ENCODE measurements around the gene HMCN1. TPM values are rescaled to one million over a fixed set of nuclear protein-coding genes. Genes with fewer than 3 reads are reported as not detected.

HMCN1 gene
- total and polyA plus RNA-seq, 2 donors (not counting 1 experiment from before 2014, with no cell fraction given): 6.8 to 21.0 TPM

DNA sequence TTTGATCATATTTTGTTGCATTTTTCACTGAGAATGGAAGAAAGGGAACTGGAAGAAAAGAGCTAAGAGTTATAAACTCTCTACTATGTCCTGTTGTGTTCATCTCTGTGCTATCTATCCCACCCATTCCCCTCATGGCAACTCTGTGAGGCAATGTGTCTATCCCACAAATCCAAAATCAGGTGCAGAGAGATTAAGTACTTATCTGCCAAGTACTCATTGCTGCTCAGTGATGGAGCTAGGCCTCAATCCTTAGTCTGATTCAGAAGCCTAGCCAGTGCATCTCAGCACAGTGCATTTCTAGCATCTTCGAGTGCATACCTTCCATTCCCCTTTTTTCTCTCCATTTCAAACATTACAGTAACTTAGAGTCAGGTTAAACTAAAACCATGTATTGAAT is 370.3 kb downstream of the HMCN1 start:
- H3K36me3 ChIP-seq (ENCODE audit: control insufficient read depth, insufficient read depth, low read length): no peaks in the 10 kb centered on the region
- H3K9ac ChIP-seq (ENCODE audit: insufficient read depth, low read length): no peak overlapping the region
- no peaks in the 10 kb centered on the region for H4K20me1 ChIP-seq (ENCODE audit: control insufficient read depth, extremely low read depth, insufficient read depth, low read length)
- no peaks in the 10 kb centered on the region for H3K27me3 ChIP-seq (ENCODE audit: control insufficient read depth, insufficient read depth, low read length)
- no peaks in the 10 kb centered on the region for H3K9me3 ChIP-seq (ENCODE audit: control insufficient read depth, insufficient read depth, low read depth, low read length)
- peaks cover 3% of the 10 kb centered on the region for H3K4me1 ChIP-seq (ENCODE audit: control insufficient read depth, extremely low read depth, insufficient read depth, low read length)
- H3K79me2 ChIP-seq (ENCODE audit: control insufficient read depth, insufficient read depth, low read length): no peaks in the 10 kb centered on the region
- H3K27ac ChIP-seq (ENCODE audit: insufficient read depth, low read length): no peak overlapping the region
- TF ChIP-seq, protein P1, sequence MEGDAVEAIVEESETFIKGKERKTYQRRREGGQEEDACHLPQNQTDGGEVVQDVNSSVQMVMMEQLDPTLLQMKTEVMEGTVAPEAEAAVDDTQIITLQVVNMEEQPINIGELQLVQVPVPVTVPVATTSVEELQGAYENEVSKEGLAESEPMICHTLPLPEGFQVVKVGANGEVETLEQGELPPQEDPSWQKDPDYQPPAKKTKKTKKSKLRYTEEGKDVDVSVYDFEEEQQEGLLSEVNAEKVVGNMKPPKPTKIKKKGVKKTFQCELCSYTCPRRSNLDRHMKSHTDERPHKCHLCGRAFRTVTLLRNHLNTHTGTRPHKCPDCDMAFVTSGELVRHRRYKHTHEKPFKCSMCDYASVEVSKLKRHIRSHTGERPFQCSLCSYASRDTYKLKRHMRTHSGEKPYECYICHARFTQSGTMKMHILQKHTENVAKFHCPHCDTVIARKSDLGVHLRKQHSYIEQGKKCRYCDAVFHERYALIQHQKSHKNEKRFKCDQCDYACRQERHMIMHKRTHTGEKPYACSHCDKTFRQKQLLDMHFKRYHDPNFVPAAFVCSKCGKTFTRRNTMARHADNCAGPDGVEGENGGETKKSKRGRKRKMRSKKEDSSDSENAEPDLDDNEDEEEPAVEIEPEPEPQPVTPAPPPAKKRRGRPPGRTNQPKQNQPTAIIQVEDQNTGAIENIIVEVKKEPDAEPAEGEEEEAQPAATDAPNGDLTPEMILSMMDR (conservative IDR thresholded peaks at IDR 0.05 in 1 of 2, IDR thresholded peaks at IDR 0.05 in 1 of 2; ENCODE audit: low read depth in 1 of 2, low read length in 2 of 2): no peak
- no peak for TF ChIP-seq EZH2 (IDR thresholded peaks at IDR 0.05; ENCODE audit: low read length, missing control alignments)
- DNase-seq (ENCODE audit: low read depth in 2 of 2): no peak
- H3K4me3 ChIP-seq (replicated peaks in 1 of 4; ENCODE audit: control extremely low read depth in 1 of 4, insufficient read depth in 1 of 4, low read depth in 3 of 4, low read length in 4 of 4): no peak overlapping the region
- no peak overlapping the region for H2AFZ ChIP-seq (ENCODE audit: low read length)
- no peak overlapping the region for H3K4me2 ChIP-seq (ENCODE audit: extremely low read depth, insufficient read depth, low read length)

DNA sequence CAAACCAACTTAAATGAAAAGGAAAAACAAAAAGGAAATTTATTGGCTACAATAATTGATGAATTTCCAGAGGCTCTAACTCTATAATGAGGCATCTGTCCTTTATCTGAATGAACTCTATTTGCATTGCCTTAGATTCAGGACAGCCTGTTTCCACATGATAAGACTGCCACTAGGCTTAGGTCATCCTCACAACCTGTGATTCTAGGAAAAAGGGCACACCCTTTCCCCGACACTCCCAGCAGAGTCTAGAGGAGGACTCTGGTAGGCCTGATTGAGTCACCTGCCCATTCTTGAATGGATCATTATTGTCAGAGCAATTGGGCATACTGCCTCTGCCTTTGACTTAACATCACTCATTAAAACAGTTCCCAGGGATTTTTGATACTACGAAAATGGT is 378.1 kb downstream of the HMCN1 start:
- no peaks in the 10 kb centered on the region for H4K20me1 ChIP-seq (ENCODE audit: control insufficient read depth, extremely low read depth, insufficient read depth, low read length)
- H3K27me3 ChIP-seq (ENCODE audit: control insufficient read depth, insufficient read depth, low read length): no peaks in the 10 kb centered on the region
- H3K4me3 ChIP-seq (replicated peaks in 1 of 4; ENCODE audit: control extremely low read depth in 1 of 4, insufficient read depth in 1 of 4, low read depth in 3 of 4, low read length in 4 of 4): no peak overlapping the region
- H3K4me2 ChIP-seq (ENCODE audit: extremely low read depth, insufficient read depth, low read length): no peak overlapping the region
- H2AFZ ChIP-seq (ENCODE audit: low read length): no peak overlapping the region
- H3K4me1 ChIP-seq (ENCODE audit: control insufficient read depth, extremely low read depth, insufficient read depth, low read length): no peaks in the 10 kb centered on the region
- no peak overlapping the region for H3K27ac ChIP-seq (ENCODE audit: insufficient read depth, low read length)
- TF ChIP-seq, protein P1 (conservative IDR thresholded peaks at IDR 0.05 in 1 of 2, IDR thresholded peaks at IDR 0.05 in 1 of 2; ENCODE audit: low read depth in 1 of 2, low read length in 2 of 2): no peak
- TF ChIP-seq EZH2 (IDR thresholded peaks at IDR 0.05; ENCODE audit: low read length, missing control alignments): no peak
- no peaks in the 10 kb centered on the region for H3K9me3 ChIP-seq (ENCODE audit: control insufficient read depth, insufficient read depth, low read depth, low read length)
- H3K36me3 ChIP-seq (ENCODE audit: control insufficient read depth, insufficient read depth, low read length): no peaks in the 10 kb centered on the region
- DNase-seq (ENCODE audit: low read depth in 2 of 2): no peak
- H3K79me2 ChIP-seq (ENCODE audit: control insufficient read depth, insufficient read depth, low read length): no peaks in the 10 kb centered on the region
- no peak overlapping the region for H3K9ac ChIP-seq (ENCODE audit: insufficient read depth, low read length)

DNA sequence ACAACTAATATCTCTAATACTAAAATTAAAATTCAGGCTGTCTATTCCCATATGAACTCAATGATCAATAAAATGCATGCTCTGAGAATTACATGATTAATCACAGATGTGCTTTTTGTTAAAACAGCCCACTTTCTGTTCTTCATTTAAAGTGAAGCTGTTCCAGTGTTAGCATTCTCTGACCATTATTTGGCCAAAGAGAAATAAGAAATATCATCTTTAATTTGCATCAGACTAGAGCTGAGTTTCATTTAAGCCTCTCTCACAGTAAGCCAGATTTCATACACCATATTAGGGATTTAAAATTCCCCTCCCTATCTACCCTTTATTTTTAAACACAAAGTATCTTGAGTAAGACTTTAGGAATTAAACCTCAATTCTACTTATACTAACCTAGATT is 379.3 kb downstream of the HMCN1 start:
- no peak overlapping the region for H2AFZ ChIP-seq (ENCODE audit: low read length)
- H3K79me2 ChIP-seq (ENCODE audit: control insufficient read depth, insufficient read depth, low read length): no peaks in the 10 kb centered on the region
- no peaks in the 10 kb centered on the region for H4K20me1 ChIP-seq (ENCODE audit: control insufficient read depth, extremely low read depth, insufficient read depth, low read length)
- no peak overlapping the region for H3K27ac ChIP-seq (ENCODE audit: insufficient read depth, low read length)
- H3K4me1 ChIP-seq (ENCODE audit: control insufficient read depth, extremely low read depth, insufficient read depth, low read length): no peaks in the 10 kb centered on the region
- TF ChIP-seq, protein P1 (conservative IDR thresholded peaks at IDR 0.05 in 1 of 2, IDR thresholded peaks at IDR 0.05 in 1 of 2; ENCODE audit: low read depth in 1 of 2, low read length in 2 of 2): no peak
- no peak for TF ChIP-seq EZH2 (IDR thresholded peaks at IDR 0.05; ENCODE audit: low read length, missing control alignments)
- no peak overlapping the region for H3K4me3 ChIP-seq (replicated peaks in 1 of 4; ENCODE audit: control extremely low read depth in 1 of 4, insufficient read depth in 1 of 4, low read depth in 3 of 4, low read length in 4 of 4)
- H3K9ac ChIP-seq (ENCODE audit: insufficient read depth, low read length): no peak overlapping the region
- no peaks in the 10 kb centered on the region for H3K9me3 ChIP-seq (ENCODE audit: control insufficient read depth, insufficient read depth, low read depth, low read length)
- DNase-seq (ENCODE audit: low read depth in 2 of 2): no peak
- H3K27me3 ChIP-seq (ENCODE audit: control insufficient read depth, insufficient read depth, low read length): no peaks in the 10 kb centered on the region
- no peak overlapping the region for H3K4me2 ChIP-seq (ENCODE audit: extremely low read depth, insufficient read depth, low read length)
- H3K36me3 ChIP-seq (ENCODE audit: control insufficient read depth, insufficient read depth, low read length): no peaks in the 10 kb centered on the region
